HCT116 (cell line): ENCODE measurements around the gene FAM50A. TPM values are rescaled to one million over a fixed set of nuclear protein-coding genes. Genes with fewer than 3 reads are reported as not detected.

Experiments used
- ATAC-seq: fragments of 200-7000 bp; cut with Tn5 transposase; 2 replicates; pipeline ENCODE4 v1.9.1; 2020; ENCODE audit warnings: mild to moderate bottlenecking, moderate library complexity
- BruUV-seq: library from RNA; stranded (reverse); fragments of 400-500 nt; replicated peaks from 2 replicates; lab custom pipeline; 2021; lab: Mats Ljungman, UMichigan
- CTCF ChIA-PET: fragments of 300-600 bp; sonication (Branson Sonifier 250); formaldehyde crosslinking; loops from one replicate; lab custom pipeline; 2021; ENCODE audit warnings: antibody characterized with exemption; lab: Charles Lee
- POLR2A ChIA-PET: fragments of 300-600, 350-600 bp; sonication (Branson Sonifier 250); formaldehyde crosslinking; loops from one replicate; lab custom pipeline; 2021; ENCODE audit warnings: antibody characterized with exemption; lab: Charles Lee
- RAD21 ChIA-PET, 2 experiments: fragments of 300-600 bp; sonication (Branson Sonifier 250); formaldehyde crosslinking; loops; one replicate each; lab custom pipeline; 2023; ENCODE audit warnings: low total read pairs in 2 of 2; ENCODE audit not compliant: uncharacterized antibody in 2 of 2, unreplicated experiment in 2 of 2, low non-redundant PET in 1 of 2; lab: Charles Lee
- DNase-seq: peaks from one replicate; pipeline ENCODE4 v3.0.0-alpha.2; 2010; ENCODE audit warnings: low read depth, low spot score
- H2AFZ ChIP-seq: fragments of 200-600 bp; shearing (Covaris generic), sonication (generic); 2 replicates; pipeline ENCODE4 v1.6.1; 2017; ENCODE audit warnings: low read depth, mixed run types, mixed read lengths, antibody characterized with exemption, low read length; ENCODE audit not compliant: poor library complexity, severe bottlenecking
- H3K27ac ChIP-seq: 2 replicates; pipeline ENCODE4 v1.5.1; 2012; ENCODE audit warnings: low read depth, low read length
- H3K27me3 ChIP-seq: fragments of 200-600 bp; sonication (generic); 2 replicates; pipeline ENCODE4 v1.6.1; 2016; ENCODE audit warnings: mixed run types, low read length, mixed read lengths; ENCODE audit not compliant: insufficient read depth
- H3K36me3 ChIP-seq, 2 experiments: fragments of 200-500 bp in 1 of 2; fragments of 200-600 bp in 1 of 2; sonication (Bioruptor generic) in 1 of 2; sonication (generic) in 1 of 2; 2 replicates each; pipeline versions ENCODE4 v1.5.1 to v1.6.1; 2014 to 2016; ENCODE audit warnings: low read length in 2 of 2, inconsistent platforms in 1 of 2, mixed read lengths in 1 of 2, mixed run types in 1 of 2; ENCODE audit not compliant: insufficient read depth in 2 of 2, control insufficient read depth in 1 of 2
- H3K4me1 ChIP-seq, 2 experiments: fragments of 200-600 bp in 1 of 2; sonication (generic) in 1 of 2; 2 replicates each; pipeline versions ENCODE4 v1.5.1 to v1.6.1; 2012 to 2017; ENCODE audit warnings: low read length in 2 of 2, inconsistent platforms in 1 of 2, mild to moderate bottlenecking in 1 of 2, mixed read lengths in 1 of 2, mixed run types in 1 of 2, moderate library complexity in 1 of 2; ENCODE audit not compliant: insufficient read depth in 2 of 2, control insufficient read depth in 1 of 2
- H3K4me2 ChIP-seq: fragments of 200-600 bp; sonication (generic); 2 replicates; pipeline ENCODE4 v1.6.1; 2017; ENCODE audit warnings: mixed run types, low read length, mixed read lengths
- H3K4me3 ChIP-seq, 2 experiments: fragments of 200-600 bp in 1 of 2; sonication (generic) in 1 of 2; replicated peaks in 1 of 2; 2 replicates each; pipeline ENCODE4 v1.5.1; 2011 to 2016; ENCODE audit warnings: low read length in 2 of 2, control low read depth in 1 of 2, low read depth in 1 of 2, mild to moderate bottlenecking in 1 of 2, mixed read lengths in 1 of 2, mixed run types in 1 of 2
- H3K79me2 ChIP-seq: fragments of 200-600 bp; sonication (generic); 2 replicates; pipeline ENCODE4 v1.6.1; 2017; ENCODE audit warnings: mild to moderate bottlenecking, mixed run types, low read length, moderate library complexity, mixed read lengths; ENCODE audit not compliant: insufficient read depth
- H3K9ac ChIP-seq: fragments of 200-600 bp; sonication (generic); 2 replicates; pipeline ENCODE4 v1.6.1; 2016; ENCODE audit warnings: low read length, mixed read lengths
- H3K9me2 ChIP-seq: fragments of 200-600 bp; sonication (generic), shearing (Covaris generic); 2 replicates; pipeline ENCODE4 v1.6.1; 2017; ENCODE audit warnings: mixed run types, mild to moderate bottlenecking, moderate library complexity; ENCODE audit not compliant: insufficient read depth
- H3K9me3 ChIP-seq, 2 experiments: fragments of 200-500 bp in 1 of 2; fragments of 200-600 bp in 1 of 2; sonication (Bioruptor generic) in 1 of 2; sonication (generic) in 1 of 2; 2 replicates each; pipeline ENCODE4 v1.6.1; 2014 to 2017; ENCODE audit warnings: low read length in 2 of 2, mixed read lengths in 2 of 2, inconsistent platforms in 1 of 2, low read depth in 1 of 2, mild to moderate bottlenecking in 1 of 2, mixed run types in 1 of 2, moderate library complexity in 1 of 2; ENCODE audit not compliant: control insufficient read depth in 1 of 2, insufficient read depth in 1 of 2
- H4K20me1 ChIP-seq: fragments of 200-600 bp; sonication (generic), shearing (Covaris generic); 2 replicates; pipeline ENCODE4 v1.6.1; 2017; ENCODE audit warnings: mixed run types, mild to moderate bottlenecking, moderate library complexity; ENCODE audit not compliant: insufficient read depth
- CBX3 ChIP-seq: IDR thresholded peaks from 2 replicates; pipeline ENCODE4 v1.6.1; 2012; ENCODE audit warnings: low read depth
- FOSL1 ChIP-seq: IDR thresholded peaks from 2 replicates; pipeline ENCODE4 v1.6.1; 2012; ENCODE audit warnings: low read depth
- JUND ChIP-seq: IDR thresholded peaks from 2 replicates; pipeline ENCODE4 v1.6.1; 2012
- POLR2A ChIP-seq: IDR thresholded peaks from 2 replicates; pipeline ENCODE4 v1.7.0; 2011; ENCODE audit warnings: borderline replicate concordance; ENCODE audit not compliant: insufficient read depth, insufficient read length; ENCODE audit errors: extremely low read depth
- POLR2AphosphoS5 ChIP-seq: IDR thresholded peaks from 2 replicates; pipeline ENCODE4 v1.6.1; 2011; ENCODE audit warnings: mild to moderate bottlenecking, low read depth, low read length, moderate library complexity
- RAD21 ChIP-seq: IDR thresholded peaks from 2 replicates; pipeline ENCODE4 v1.6.1; 2012; ENCODE audit warnings: low read depth, mild to moderate bottlenecking
- SIN3A ChIP-seq: IDR thresholded peaks from 2 replicates; pipeline ENCODE4 v1.6.1; 2012; ENCODE audit warnings: low read depth
- SRF ChIP-seq: IDR thresholded peaks from 2 replicates; pipeline ENCODE4 v1.6.1; 2012; ENCODE audit warnings: low read depth
- YY1 ChIP-seq: IDR thresholded peaks from 2 replicates; pipeline ENCODE4 v1.6.1; 2011; ENCODE audit warnings: low read length, low read depth, moderate library complexity, mild to moderate bottlenecking; ENCODE audit not compliant: insufficient replicate concordance; ENCODE audit errors: extremely low read depth
- ZFX ChIP-seq: fragments of 450-650 bp; IDR thresholded peaks from 2 replicates; pipeline ENCODE4 v1.6.1; 2017
- intact Hi-C: fragments of 100-400 bp; cut with micrococcal nuclease; formaldehyde crosslinking; loops from 2 replicates; pipeline ENCODE4 v1.10.0; 2022
- total RNA-seq: library from RNA; stranded (reverse); gene quantifications from one replicate; pipeline ENCODE4 v1.2.1, GENCODE V29; 2021; ENCODE audit not compliant: unreplicated experiment
- TF ChIP-seq, protein P1 (sequence below), 3 experiments: fragments of 200-600 bp in 1 of 3; sonication (generic) in 1 of 3; IDR thresholded peaks in 2 of 3; conservative IDR thresholded peaks in 1 of 3; 2 replicates each; pipeline ENCODE4 v1.5.1; 2012 to 2017; ENCODE audit warnings: low read depth in 2 of 3, low read length in 2 of 3, antibody characterized with exemption in 1 of 3, borderline replicate concordance in 1 of 3, control low read depth in 1 of 3, mild to moderate bottlenecking in 1 of 3, mixed read lengths in 1 of 3, mixed run types in 1 of 3, moderate library complexity in 1 of 3; ENCODE audit not compliant: insufficient read depth in 1 of 3
- TF ChIP-seq, protein P2 (sequence below): IDR thresholded peaks from 2 replicates; pipeline ENCODE4 v1.6.1; 2011; ENCODE audit warnings: mild to moderate bottlenecking, low read length, moderate library complexity; ENCODE audit not compliant: insufficient replicate concordance; ENCODE audit errors: extremely low read depth

Gene FAM50A
- total RNA-seq, 1 experiment from 2014 or later = 46.5 TPM

- Histone ChIP-seq H3K4me1 (peaks cover 3 to 21% of the 10 kb centered on the region in 2 experiments; a peak in 3 of 4 replicates), H3K4me3 (no peak overlapping the region), H2AFZ (no peak overlapping the region), H3K9me2 (no peaks in the 10 kb centered on the region), H3K36me3 (no peaks in the 10 kb centered on the region), H4K20me1 (no peaks in the 10 kb centered on the region), H3K27ac (no peak overlapping the region), H3K9me3 (no peaks in the 10 kb centered on the region), H3K9ac (no peak overlapping the region), H3K79me2 (peaks cover 19% of the 10 kb centered on the region), H3K27me3 (no peaks in the 10 kb centered on the region), H3K4me2 (no peak overlapping the region)
- intact Hi-C loops = no loop called here
- ChIA-PET POLR2A (no interaction called here), CTCF (no interaction called here), RAD21 (no interaction called here)
- ATAC-seq (no peak), DNase-seq (no peak)
- BruUV-seq = no TSS peak
- TF ChIP-seq, protein P1, sequence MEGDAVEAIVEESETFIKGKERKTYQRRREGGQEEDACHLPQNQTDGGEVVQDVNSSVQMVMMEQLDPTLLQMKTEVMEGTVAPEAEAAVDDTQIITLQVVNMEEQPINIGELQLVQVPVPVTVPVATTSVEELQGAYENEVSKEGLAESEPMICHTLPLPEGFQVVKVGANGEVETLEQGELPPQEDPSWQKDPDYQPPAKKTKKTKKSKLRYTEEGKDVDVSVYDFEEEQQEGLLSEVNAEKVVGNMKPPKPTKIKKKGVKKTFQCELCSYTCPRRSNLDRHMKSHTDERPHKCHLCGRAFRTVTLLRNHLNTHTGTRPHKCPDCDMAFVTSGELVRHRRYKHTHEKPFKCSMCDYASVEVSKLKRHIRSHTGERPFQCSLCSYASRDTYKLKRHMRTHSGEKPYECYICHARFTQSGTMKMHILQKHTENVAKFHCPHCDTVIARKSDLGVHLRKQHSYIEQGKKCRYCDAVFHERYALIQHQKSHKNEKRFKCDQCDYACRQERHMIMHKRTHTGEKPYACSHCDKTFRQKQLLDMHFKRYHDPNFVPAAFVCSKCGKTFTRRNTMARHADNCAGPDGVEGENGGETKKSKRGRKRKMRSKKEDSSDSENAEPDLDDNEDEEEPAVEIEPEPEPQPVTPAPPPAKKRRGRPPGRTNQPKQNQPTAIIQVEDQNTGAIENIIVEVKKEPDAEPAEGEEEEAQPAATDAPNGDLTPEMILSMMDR (IDR thresholded peaks at IDR 0.05 in 2 of 3, conservative IDR thresholded peaks at IDR 0.05 in 1 of 3; ENCODE audit: borderline replicate concordance in 1 of 3, insufficient read depth in 1 of 3, low read depth in 2 of 3, low read length in 2 of 3) = no peak
- TF ChIP-seq FOSL1 (no peak), JUND (no peak), POLR2AphosphoS5 (no peak), POLR2A (no peak), RAD21 (no peak), ZFX (no peak), SRF (no peak), YY1 (no peak), CBX3 (no peak), SIN3A (no peak)
- TF ChIP-seq, protein P2, sequence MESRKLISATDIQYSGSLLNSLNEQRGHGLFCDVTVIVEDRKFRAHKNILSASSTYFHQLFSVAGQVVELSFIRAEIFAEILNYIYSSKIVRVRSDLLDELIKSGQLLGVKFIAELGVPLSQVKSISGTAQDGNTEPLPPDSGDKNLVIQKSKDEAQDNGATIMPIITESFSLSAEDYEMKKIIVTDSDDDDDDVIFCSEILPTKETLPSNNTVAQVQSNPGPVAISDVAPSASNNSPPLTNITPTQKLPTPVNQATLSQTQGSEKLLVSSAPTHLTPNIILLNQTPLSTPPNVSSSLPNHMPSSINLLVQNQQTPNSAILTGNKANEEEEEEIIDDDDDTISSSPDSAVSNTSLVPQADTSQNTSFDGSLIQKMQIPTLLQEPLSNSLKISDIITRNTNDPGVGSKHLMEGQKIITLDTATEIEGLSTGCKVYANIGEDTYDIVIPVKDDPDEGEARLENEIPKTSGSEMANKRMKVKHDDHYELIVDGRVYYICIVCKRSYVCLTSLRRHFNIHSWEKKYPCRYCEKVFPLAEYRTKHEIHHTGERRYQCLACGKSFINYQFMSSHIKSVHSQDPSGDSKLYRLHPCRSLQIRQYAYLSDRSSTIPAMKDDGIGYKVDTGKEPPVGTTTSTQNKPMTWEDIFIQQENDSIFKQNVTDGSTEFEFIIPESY = no peak
Measured at GRCh38 chrX:154433605-154434004, 10.3 kb upstream of the FAM50A start.
